Muscle layer of colon (tissue), 2 donors: Measurements from ENCODE around the gene L2HGDH.

Experiments
- H3K27ac ChIP-seq: one replicate; pipeline ENCODE4 v1.7.0; 2013; ENCODE audit warnings: low read depth, mild to moderate bottlenecking, low read length, moderate library complexity
- H3K27me3 ChIP-seq, 2 donors: one replicate each; pipeline ENCODE4 v1.7.0; 2013; ENCODE audit warnings: low read length in 2 of 2, mild to moderate bottlenecking in 2 of 2; ENCODE audit not compliant: insufficient read depth in 2 of 2, control insufficient read depth in 1 of 2
- H3K36me3 ChIP-seq: one replicate; pipeline ENCODE4 v1.7.0; 2013; ENCODE audit warnings: mild to moderate bottlenecking, low read length; ENCODE audit not compliant: insufficient read depth
- H3K4me1 ChIP-seq: one replicate; pipeline ENCODE4 v1.7.0; 2013; ENCODE audit warnings: mild to moderate bottlenecking, low read length; ENCODE audit not compliant: insufficient read depth
- H3K4me3 ChIP-seq, 2 donors: one replicate each; pipeline ENCODE4 v1.7.0; 2013; ENCODE audit warnings: low read length in 2 of 2, low read depth in 1 of 2, mild to moderate bottlenecking in 1 of 2, moderate library complexity in 1 of 2
- H3K9ac ChIP-seq: one replicate; pipeline ENCODE4 v1.7.0; 2013; ENCODE audit warnings: low read length
- H3K9me3 ChIP-seq: one replicate; pipeline ENCODE4 v1.7.0; 2013; ENCODE audit warnings: mild to moderate bottlenecking, low read length
- donor health status: abdominal sarcoma.
- donor health status: Adenocarcinoma of cecum.

The L2HGDH gene

DNA sequence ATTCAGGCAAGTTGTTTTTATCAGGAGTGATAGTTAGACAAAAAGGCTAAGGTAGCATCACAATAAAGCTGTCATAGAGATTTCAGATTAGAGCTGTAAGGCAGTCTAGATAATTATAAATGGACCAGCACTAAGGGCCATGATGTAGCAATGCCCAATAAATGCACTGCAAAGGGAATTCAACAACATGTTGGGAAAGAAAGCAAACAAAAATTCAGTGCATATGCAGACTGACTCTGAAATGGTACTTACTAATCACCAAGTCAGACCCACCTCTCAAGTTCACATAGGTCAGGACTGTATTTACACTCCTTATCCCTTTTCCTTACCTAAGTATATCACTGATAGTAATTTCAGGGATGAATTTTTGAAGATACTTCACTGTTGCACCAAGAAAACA lies 47.0 kb downstream of the L2HGDH start:
- Histone ChIP-seq H3K4me3 (no peak overlapping the region), H3K27me3 (no peaks in the 10 kb centered on the region), H3K9ac (no peak overlapping the region)

DNA sequence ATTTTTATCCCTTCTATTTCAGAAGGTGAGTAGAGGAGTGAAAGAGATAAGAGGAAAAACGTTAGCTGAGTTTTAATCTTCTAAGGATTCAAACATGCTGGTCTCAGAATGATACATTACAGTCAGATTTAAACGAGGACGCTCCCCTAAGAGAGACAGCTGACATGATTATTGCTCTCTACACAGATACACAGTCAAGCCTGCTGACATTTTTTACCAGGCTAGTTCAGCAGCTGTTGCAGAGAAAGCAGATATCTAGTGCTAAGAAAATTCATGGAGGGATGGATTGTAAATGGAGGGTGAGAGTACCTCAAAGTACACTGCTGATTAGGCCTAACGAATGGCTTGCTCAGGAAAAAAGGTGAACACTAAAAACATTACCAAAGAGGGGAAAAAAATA lies 48.7 kb downstream of the L2HGDH start:
- Histone ChIP-seq H3K9me3 (no peaks in the 10 kb centered on the region), H3K9ac (no peak overlapping the region), H3K4me1 (no peaks in the 10 kb centered on the region), H3K4me3 (no peak overlapping the region), H3K27ac (no peak overlapping the region), H3K36me3 (no peaks in the 10 kb centered on the region), H3K27me3 (no peaks in the 10 kb centered on the region)

More for the DNA sequence above, 47.0 kb downstream of the L2HGDH start:
- no peaks in the 10 kb centered on the region for H3K4me1 ChIP-seq
- no peaks in the 10 kb centered on the region for H3K9me3 ChIP-seq
- no peaks in the 10 kb centered on the region for H3K36me3 ChIP-seq
- no peak overlapping the region for H3K27ac ChIP-seq

DNA sequence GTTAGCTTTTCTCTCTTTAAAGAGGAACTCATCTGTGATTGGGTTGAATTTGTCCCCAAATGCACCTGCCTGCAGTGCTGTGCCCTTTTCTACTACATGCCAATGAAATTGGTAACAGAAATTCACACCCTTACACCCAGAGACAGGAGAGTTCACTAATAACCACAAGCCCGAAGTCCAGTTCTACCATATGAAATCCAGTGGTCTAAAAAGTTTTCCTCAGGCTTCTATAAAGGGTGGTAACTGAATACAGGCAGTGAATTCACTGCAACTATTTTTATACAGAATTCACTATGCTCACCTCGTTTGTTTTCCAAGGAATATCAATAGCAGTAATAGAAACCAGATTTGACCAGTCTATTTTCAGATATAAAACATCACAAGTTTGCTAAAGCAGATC lies 49.2 kb downstream of the L2HGDH start:
- no peak overlapping the region for H3K9ac ChIP-seq
- H3K27me3 ChIP-seq, result no peaks in the 10 kb centered on the region
- H3K4me1 ChIP-seq, result no peaks in the 10 kb centered on the region
- H3K36me3 ChIP-seq, result no peaks in the 10 kb centered on the region
- H3K9me3 ChIP-seq, result no peaks in the 10 kb centered on the region
- H3K4me3 ChIP-seq, result no peak overlapping the region
- no peak overlapping the region for H3K27ac ChIP-seq

DNA sequence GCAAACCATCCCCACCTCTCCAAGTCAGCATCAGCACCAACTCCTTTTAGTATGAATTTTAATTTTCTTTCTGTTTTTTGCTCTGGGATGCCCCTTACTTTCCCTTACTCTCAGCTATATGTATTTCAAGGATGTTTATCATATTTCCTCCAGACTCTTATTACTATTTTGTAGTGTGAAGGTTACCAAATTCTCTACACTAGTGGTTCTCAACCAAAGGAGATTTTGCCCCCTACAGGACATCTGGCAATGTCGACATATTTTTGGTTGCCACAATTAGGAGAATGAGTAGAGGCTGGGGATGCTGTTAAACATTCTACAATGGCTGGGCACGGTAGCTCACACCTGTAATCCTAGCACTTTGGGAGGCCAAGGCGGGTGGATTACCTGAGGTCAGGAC lies 51.5 kb downstream of the L2HGDH start:
- H3K27ac ChIP-seq, result no peak overlapping the region
- H3K9ac ChIP-seq, result no peak overlapping the region
- H3K4me3 ChIP-seq, result no peak overlapping the region
- H3K27me3 ChIP-seq, result no peaks in the 10 kb centered on the region
- no peaks in the 10 kb centered on the region for H3K4me1 ChIP-seq
- H3K36me3 ChIP-seq, result no peaks in the 10 kb centered on the region
- H3K9me3 ChIP-seq, result no peaks in the 10 kb centered on the region

DNA sequence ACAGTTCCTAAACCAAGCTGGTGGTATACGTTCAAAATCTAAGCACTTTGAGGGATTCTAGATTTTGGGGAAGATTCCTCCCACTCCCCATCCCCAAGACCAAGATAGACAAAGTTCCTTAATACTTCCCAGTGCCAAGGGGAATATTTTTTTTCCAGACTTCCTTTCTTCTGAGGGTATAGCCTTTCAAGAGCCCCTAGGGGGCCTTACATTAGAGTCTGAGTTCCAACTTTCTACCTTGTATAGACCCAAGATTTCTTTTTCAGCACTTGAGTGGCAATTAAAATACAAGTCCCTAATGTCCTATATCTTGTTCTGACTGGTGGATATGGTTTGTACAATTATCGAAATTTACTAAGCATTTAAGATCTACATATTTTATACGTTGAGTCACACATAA lies 52.0 kb downstream of the L2HGDH start:
- no peak overlapping the region for H3K4me3 ChIP-seq
- H3K27me3 ChIP-seq, result no peaks in the 10 kb centered on the region
- H3K36me3 ChIP-seq, result no peaks in the 10 kb centered on the region
- no peaks in the 10 kb centered on the region for H3K9me3 ChIP-seq
- no peak overlapping the region for H3K9ac ChIP-seq
- no peak overlapping the region for H3K27ac ChIP-seq
- no peaks in the 10 kb centered on the region for H3K4me1 ChIP-seq

DNA sequence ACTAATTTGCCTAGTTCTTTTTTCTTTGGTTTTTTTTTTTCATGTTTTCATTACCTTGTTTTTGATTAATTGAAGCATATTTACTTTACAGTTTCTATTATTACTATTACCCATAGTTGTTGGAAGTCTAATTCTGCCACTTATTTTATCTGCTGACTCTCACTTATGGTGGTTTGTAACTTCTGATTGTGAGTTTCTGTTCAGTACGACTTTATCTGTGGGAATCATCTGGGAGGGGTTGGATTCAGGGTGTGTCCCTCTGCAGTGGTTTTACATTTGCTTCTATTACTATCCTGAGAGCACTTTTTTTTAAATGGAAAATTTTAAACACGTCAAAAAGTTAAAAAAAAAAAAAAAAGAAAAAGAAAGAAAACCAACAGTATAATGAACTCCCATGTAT lies 54.3 kb downstream of the L2HGDH start:
- H3K9me3 ChIP-seq, result no peaks in the 10 kb centered on the region
- no peak overlapping the region for H3K4me3 ChIP-seq
- H3K27ac ChIP-seq, result no peak overlapping the region
- no peaks in the 10 kb centered on the region for H3K4me1 ChIP-seq
- H3K36me3 ChIP-seq, result no peaks in the 10 kb centered on the region
- H3K9ac ChIP-seq, result no peak overlapping the region
- no peaks in the 10 kb centered on the region for H3K27me3 ChIP-seq

DNA sequence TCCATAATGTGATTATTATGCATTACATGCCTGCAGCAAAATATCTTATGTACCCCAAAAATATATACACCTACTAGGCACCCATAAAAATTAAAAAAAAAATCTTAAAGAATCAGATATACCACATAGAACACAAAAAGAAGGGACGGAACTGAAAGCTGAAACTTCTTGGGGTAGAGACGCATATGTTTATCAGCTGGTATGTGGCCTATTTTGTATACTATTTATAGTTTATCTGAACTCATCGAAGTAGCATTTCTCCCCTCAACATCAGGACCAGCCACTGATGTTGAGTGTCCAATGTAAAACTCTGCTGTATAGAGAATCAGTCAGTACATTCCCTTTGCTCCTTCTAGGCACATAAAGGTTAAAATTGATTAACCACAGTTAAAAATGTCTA lies 57.8 kb downstream of the L2HGDH start:
- no peak overlapping the region for H3K9ac ChIP-seq
- no peaks in the 10 kb centered on the region for H3K4me1 ChIP-seq
- H3K36me3 ChIP-seq, result no peaks in the 10 kb centered on the region
- H3K4me3 ChIP-seq, result no peak overlapping the region
- no peak overlapping the region for H3K27ac ChIP-seq
- no peaks in the 10 kb centered on the region for H3K27me3 ChIP-seq
- H3K9me3 ChIP-seq, result no peaks in the 10 kb centered on the region

DNA sequence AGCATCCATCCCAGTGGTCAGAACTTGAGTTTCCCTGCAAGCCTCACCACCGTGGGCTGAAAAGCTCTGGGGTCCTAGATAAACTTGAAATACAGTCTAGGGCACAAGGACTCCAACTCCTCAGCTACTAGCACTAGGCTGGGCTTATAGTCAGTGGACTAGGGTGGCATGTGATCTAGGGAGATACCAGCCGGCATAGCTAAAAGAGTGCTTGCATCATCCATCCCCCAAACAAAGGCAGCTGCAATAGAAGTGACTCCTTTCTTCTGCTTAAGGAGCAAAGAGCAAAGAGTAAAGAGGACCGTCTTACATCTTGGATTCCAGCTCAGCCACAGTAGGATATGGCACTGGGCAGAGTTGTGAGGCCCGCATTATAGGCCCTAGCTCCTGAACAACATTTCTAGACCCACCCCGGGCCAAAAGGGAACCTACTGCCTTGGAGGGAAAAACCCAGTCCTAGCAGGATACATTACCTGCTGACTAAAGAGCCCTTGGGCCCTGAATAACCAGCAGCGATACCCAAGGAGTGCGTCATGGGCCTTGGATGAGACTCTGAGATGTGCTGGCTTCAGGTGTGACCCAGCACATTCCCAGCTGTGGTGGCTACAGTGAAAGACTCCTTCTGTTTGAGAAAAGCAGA lies 62.8 kb downstream of the L2HGDH start:
- Histone ChIP-seq H3K27me3 (no peaks in the 10 kb centered on the region), H3K36me3 (no peaks in the 10 kb centered on the region), H3K9ac (no peak overlapping the region), H3K27ac (no peak overlapping the region), H3K9me3 (no peaks in the 10 kb centered on the region), H3K4me1 (no peaks in the 10 kb centered on the region), H3K4me3 (no peak overlapping the region)

DNA sequence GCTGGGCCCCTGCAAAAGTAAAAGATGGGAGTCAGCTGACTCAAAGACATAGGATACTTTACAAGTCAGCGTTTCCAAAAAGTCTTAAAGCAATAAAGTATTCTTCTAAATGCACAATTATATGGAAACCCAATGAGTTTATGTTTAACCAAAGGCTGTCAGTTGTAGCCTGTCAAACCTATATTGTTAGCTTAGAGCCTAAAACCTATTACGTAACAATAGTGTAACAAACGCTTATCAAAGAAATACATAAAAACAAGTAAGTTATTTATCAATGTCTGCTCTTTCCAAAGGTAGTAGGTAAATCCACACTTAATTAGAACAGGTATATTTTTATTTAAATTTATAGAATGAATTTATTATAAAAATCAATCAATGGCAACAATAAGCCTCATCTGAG lies 64.8 kb downstream of the L2HGDH start:
- Histone ChIP-seq H3K27ac (no peak overlapping the region), H3K4me1 (no peaks in the 10 kb centered on the region), H3K9ac (no peak overlapping the region), H3K9me3 (no peaks in the 10 kb centered on the region), H3K36me3 (no peaks in the 10 kb centered on the region), H3K4me3 (no peak overlapping the region), H3K27me3 (no peaks in the 10 kb centered on the region)

DNA sequence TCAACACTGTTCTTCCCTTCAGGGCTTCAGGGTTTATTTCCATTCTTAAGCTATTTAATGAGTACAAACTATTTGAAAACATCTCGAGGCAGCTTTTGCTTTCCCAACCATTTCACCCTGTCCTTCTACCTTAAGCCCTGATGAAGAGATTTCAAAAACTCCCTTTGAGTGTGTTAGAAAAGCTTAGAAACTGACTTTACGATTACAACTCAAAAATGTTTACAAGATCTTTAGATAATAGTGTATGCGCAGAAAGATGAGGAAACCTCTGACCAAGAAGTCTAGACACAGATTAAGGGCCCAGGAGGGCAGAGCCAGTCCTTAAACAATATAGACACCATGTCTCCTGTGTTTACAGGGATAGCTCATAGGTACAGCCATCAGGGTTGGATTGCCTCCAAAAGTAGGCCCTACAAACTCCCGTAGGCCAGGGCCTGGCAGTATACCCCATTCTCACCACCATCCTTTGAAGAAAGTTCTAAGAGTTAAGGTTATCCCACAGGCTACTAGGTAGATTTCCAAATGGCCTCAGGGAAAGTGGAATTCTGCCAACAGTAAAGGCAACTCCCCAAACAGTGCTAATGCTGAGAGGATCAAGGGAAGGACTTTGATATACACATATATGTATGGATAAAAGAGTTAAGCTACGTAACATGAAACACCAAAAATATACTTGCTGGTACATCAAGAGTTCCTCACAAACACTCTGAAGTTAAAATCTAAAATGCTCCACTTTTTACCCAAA lies 69.3 kb downstream of the L2HGDH start:
- H3K9me3 ChIP-seq, result no peaks in the 10 kb centered on the region
- H3K4me3 ChIP-seq, result no peak overlapping the region
- H3K27me3 ChIP-seq, result no peaks in the 10 kb centered on the region
- H3K4me1 ChIP-seq, result no peaks in the 10 kb centered on the region
- no peak overlapping the region for H3K9ac ChIP-seq
- no peaks in the 10 kb centered on the region for H3K36me3 ChIP-seq
- H3K27ac ChIP-seq, result no peak overlapping the region

DNA sequence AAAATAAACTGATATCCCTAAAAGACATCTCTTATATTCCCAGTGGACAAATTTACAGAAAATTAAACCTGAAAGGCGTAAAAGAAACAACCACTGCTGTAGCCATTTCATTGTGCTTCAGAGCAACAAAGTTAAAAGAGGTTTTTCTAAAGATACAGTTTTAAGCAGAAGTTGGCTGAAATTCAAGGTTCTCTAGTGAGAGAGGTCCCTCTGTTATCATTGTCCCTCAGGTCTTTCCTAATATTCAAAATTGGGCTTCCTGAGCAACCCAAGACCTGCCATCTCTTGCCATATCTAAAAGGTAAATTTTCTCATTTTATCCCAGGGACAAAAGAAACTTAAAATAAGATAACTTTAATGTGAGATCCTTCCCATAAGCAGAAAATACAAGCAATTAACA lies 69.9 kb downstream of the L2HGDH start:
- Histone ChIP-seq H3K9ac (no peak overlapping the region), H3K4me1 (no peaks in the 10 kb centered on the region), H3K36me3 (no peaks in the 10 kb centered on the region), H3K9me3 (no peaks in the 10 kb centered on the region), H3K27me3 (no peaks in the 10 kb centered on the region), H3K4me3 (no peak overlapping the region), H3K27ac (no peak overlapping the region)

DNA sequence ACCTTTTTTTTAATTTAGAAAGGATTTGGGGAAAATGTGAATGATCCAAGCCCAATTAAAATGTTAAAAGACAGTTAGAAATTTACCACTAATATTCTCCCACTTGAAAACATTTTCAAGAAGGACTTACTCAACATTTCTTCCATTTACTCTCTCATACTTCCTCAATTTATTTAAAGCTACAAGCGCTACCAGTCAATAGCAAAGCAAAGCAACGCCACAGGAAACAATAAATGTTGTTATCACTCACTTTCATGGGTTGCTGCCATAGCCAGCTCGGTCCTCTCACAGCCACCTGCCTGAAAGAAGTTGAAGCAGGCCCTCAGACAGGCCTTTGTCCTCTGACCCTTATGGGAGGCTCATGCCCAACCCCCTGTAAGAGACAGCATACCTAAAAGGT lies 74.6 kb downstream of the L2HGDH start:
- Histone ChIP-seq H3K36me3 (no peaks in the 10 kb centered on the region), H3K9ac (no peak overlapping the region), H3K27ac (no peak overlapping the region), H3K27me3 (no peaks in the 10 kb centered on the region), H3K4me3 (no peak overlapping the region), H3K4me1 (peaks cover 8% of the 10 kb centered on the region), H3K9me3 (no peaks in the 10 kb centered on the region)
